SK-N-MC (cell line): ENCODE data around the gene WDR37.

Experiments
- EZH2 ChIP-seq: fragments of 200-600 bp; sonication (generic); IDR thresholded peaks from one replicate; pipeline ENCODE4 v1.6.1; 2017; ENCODE audit warnings: antibody characterized with exemption
- POLR2AphosphoS5 ChIP-seq: IDR thresholded peaks from 2 replicates; pipeline ENCODE4 v1.6.1; 2012; ENCODE audit warnings: mild to moderate bottlenecking, low read depth, low read length, borderline replicate concordance

DNA sequence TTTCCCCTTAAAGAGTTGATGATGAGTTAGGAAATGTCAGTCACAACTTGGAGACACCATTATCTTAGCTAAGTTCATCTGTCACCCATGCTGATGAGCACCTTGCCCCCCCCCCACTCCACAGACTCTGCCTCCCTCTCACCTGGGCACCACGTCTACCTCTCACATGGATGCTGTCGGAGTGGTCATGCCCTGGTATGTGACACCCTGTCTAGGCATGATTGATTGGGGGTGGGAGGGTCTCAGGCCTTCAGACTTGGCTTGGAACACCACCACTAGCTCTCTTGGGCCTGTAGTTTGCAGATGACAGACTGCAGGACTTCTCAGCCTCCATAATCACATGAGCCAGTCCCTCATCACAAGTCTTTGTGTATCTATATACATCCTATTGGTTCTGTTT, 78.0 kb downstream of the WDR37 start:
- no peak for TF ChIP-seq EZH2
- no peak for TF ChIP-seq POLR2AphosphoS5
